GM03348 (cell line): ENCODE results near the gene LRRC36.
"Not testable (repeated sequence)": the region's sequence is repeated elsewhere in the genome, so short reads cannot be mapped to it uniquely, and the experiment has no call there.

Source experiments
- DNase-seq: peaks from one replicate; pipeline ENCODE4 v3.0.0; 2012; ENCODE audit warnings: low spot score

LRRC36 gene

DNA sequence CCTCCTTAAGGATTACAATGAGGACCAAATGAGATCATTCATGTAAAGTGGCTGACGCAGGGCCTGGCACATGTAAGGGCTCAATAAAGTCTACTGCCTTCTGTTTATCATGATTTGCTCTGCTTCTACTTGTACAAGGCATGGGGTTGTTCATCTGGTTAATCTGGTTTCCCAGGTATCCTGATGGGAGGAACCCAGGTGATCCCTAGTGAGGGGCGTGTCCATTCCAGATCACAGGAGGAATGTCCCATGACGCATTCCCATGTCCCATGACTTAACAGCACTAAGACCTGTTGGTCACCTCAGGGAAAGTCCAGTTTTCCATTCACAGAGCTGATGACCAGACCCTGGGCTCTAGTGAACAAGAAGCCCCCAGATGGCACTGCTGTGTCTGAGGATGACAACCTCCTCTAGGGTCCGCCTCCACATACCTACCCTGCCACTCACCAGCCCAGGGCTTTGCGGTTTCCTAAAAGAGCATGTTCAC, 78.2 kb downstream of the LRRC36 start:
- DNase-seq = no peak

GRCh38 chr16:67405336-67405735, 78.7 kb downstream of the LRRC36 start:
- DNase-seq = no peak

GRCh38 chr16:67406111-67406971, 79.7 kb downstream of the LRRC36 start:
- peak; percentile 94 for DNase-seq

- DNase-seq = peak; percentile 47
Observed at GRCh38 chr16:67407176-67407787, 80.7 kb downstream of the LRRC36 start.

GRCh38 chr16:67407788-67408452, 81.3 kb downstream of the LRRC36 start:
- no peak for DNase-seq

- no peak for DNase-seq
Observed at GRCh38 chr16:67409631-67410030, 83.0 kb downstream of the LRRC36 start.

DNA sequence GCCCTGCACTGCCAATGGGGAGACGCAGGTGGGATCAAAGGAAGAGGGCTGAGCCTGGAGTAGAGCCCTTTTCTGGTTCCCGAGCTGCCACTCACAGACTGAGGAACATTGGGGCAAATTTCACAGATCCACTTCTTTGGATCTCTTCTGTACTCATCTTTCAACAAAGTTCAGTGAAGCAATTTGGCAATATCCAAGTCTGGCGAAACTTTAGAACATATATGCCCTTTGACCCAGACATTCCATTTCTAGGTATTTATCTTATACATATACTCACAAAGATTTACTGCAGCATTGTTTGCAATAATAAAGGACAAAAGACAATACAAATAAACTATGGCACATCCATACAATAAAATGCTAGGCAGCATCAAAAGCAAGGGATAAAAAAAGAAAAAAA, 84.7 kb downstream of the LRRC36 start:
- DNase-seq = no peak

GRCh38 chr16:67412294-67412693, 85.7 kb downstream of the LRRC36 start:
- DNase-seq = no peak

DNA sequence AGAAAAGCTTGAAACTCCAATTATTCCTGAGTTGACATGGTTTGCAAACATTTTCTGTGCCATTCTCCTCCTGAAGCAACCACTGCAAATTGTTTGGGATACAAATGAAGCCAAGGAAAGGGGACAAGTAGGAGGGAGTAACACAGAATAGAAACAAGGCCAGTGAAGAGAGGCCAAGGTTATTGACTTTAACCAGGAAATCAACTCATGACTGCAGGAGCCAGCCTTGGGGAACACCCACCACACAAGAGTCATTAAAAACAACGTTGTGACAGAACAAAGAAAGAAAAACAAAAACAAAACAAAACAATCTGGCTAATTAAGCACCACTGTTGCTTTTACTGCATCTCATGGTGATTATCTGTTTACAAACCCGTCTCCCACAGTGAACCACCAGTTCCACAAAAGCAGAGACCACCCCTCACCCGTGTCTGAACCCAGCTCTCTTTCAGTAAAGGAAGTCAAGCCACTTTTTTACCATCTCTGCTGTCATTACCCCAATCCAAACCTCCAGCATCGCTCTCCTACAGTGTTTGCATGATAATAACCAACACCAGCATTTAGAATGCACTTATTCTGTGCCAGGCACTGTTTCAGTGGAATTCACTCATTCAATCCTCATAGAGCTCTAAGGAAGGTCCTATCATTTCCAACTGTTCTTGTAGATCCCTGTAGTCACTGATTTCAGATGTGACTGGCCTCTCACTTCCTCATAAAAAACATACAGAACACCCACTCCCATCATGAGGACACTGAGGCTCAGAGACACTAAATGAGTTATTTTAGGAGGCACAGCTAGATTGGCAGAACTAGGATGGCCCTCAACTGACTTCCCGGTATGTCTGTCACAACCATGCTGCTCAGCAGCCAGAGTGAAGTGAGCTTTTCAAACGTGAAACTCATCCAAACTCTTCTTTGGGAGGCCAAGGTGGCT, 87.6 kb downstream of the LRRC36 start:
- no peak for DNase-seq

DNA sequence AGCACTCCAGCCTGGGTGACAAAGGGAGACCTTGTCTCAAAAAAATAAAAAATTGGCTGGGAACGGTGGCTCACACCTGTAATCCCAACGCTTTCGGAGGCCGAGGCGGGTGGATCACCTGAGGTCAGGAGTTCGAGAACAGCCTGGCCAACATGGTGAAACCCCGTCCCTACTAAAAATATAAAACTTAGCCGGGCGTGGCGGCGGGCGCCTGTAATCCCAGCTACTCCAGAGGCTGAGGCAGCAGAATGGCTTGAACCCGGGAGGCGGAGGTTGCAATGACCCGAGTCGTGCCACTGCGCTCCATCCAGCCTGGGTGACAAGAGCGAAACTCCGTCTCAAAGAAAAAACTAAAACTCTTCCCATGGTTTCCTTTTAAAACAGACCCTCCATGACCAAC, 88.8 kb downstream of the LRRC36 start:
- not testable (repeated sequence) for DNase-seq

DNA sequence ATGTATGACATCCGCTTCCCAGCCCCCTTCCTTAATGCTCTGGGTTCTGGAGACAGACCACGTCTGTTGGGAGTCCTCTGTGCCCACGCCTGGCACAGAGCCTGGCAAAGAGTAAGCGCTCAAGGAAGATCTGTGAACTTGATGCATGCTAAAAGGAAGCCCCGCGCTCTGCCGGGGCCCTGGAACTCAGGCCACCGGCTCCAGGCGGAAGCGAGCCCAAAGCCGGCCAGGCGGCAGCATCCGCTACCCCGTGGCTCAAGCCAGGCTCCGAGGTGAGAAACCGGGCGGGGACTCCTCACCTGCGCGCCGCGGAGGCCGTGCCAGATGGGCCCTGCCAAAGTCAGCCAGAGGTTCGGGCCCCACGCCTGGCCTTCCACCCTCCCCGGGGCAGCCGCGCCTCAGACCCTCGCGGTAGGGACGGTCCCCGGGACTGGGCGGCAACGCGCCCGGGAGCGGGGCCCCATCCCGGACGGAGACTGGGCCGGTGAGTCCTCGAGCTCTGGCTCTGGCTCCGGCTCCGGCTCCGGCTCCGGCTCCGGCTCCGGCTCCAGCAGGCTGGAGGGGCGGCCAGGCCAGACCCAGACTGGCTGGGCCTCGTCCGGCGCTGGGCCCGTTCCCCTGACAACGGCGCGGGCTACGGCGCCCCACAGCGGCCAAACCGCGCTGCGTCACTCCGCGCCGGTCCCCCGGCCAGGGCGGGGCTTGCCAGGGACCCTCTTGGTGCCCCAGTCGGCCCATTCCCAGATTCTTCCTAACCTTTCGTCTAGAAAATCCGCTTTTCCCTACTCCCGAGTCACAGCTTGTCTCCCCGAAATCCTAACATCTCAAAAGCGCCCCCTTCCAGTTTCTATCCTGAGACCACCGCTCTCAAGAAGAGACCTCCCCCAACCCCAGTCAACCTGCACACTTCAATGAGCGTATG, 89.5 kb downstream of the LRRC36 start, which contains the start of gene ZDHHC1:
Gene ZDHHC1, minus strand, starts transcription at position 606 of the 922 bp plus-strand sequence. CDS start 8,702 bp downstream, outside the sequence.
- peak; percentile 96 for DNase-seq

DNA sequence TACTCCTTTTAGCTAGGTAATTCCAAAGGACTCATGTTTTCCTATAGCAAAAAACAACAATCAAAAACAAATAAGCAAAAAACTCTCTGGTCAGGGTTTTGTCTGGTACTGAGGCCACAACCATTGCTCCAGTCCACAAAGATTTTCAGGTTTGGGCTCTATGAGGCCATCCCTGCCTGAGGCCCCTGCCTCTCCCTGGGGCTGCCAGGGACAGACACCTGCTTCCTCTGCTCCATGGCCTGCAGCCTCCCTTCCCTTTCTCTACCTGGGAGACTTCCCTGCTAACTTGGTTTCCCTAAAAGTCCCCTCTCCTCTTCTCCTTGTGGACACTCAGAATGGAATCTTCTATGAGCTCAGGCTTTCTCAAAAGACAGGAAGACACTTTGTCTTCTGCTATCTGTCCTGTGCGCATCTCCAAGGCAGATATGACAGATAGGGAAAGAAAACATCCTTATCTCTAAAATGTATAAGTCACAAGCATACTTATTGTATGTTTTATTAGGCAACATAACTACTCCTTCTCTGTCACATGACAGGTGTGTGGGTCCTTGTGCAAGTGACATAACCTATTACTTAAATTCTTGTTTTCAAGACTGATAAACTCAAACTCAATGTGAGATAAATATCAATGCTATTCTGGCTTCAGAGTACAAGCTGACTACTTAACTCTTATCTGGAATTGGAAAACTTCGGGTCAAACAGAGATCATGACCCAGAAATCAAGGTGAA, 90.9 kb downstream of the LRRC36 start:
- no peak for DNase-seq

DNA sequence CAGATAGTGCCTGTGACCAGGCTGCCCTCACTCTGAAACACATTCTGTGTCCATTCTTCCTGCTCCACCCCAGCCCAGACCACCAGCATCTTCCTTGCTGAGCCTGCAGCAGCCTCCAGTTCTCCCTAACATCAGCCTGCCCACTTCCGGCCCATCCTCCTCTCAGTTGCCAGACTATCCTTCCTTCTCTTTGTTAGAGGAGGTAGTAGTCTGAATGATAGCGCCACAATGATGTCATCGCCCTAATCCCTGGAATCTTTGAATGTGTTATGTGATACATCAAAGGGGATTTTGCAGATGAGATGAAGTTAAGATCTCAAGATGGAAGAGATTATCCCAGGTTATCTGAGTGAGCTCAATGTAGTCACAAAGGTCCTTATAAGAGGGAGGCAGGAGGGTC, 92.9 kb downstream of the LRRC36 start:
- DNase-seq = no peak

GRCh38 chr16:67419931-67420330, 93.3 kb downstream of the LRRC36 start:
- DNase-seq = no peak

DNA sequence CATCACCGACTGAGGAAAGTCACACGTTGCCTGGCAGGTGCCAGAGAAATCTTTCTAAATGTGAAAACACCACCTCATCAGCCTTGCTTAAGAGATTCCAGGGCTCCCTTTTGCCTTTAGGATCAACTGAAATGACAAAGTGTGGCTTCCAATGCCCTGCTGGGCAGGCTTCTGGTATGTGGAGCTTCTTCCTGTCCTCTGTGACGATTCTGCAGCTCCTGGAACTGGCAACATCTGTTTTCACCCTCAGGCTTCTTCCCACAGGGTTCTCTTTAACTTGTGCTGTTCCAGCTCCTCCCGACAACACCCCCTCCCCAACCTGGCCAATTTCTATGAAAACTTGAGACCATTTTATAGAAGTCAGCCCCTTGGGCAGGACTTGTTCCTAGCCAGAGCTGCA, 94.4 kb downstream of the LRRC36 start:
- DNase-seq = no peak

GRCh38 chr16:67423015-67423414, 96.4 kb downstream of the LRRC36 start:
- DNase-seq = no peak

GRCh38 chr16:67423611-67424260, 97.1 kb downstream of the LRRC36 start:
- no peak for DNase-seq

GRCh38 chr16:67424261-67424615, 97.6 kb downstream of the LRRC36 start:
- DNase-seq = no peak

- DNase-seq = no peak
Observed at GRCh38 chr16:67425061-67425460, 98.4 kb downstream of the LRRC36 start.
